IMR-90 (cell line): ENCODE measurements around the gene CNOT6. TPM values are rescaled to one million over a fixed set of nuclear protein-coding genes. Genes with fewer than 3 reads are reported as not detected.

ENCODE experiments used
- ATAC-seq: fragments of 200-7000 bp; cut with Tn5 transposase; 2 replicates; pipeline ENCODE4 v1.9.1; 2020; ENCODE audit warnings: low read depth, mild to moderate bottlenecking, moderate library complexity
- BruUV-seq: library from RNA; stranded (reverse); fragments of 400-500 nt; replicated peaks from 2 replicates; lab custom pipeline; 2021; lab: Mats Ljungman, UMichigan
- CTCF ChIA-PET: fragments of 300-600 bp; formaldehyde crosslinking; extraction: SDS; loops from one replicate; lab custom pipeline; 2021; ENCODE audit warnings: antibody characterized with exemption; lab: Yijun Ruan, JAX
- POLR2A ChIA-PET: fragments of 300-600 bp; sonication (Branson Sonifier 250); formaldehyde crosslinking; loops from one replicate; lab custom pipeline; 2022; ENCODE audit warnings: antibody characterized with exemption; ENCODE audit not compliant: unreplicated experiment; lab: Charles Lee
- DNase-seq: peaks from one replicate; pipeline ENCODE4 v3.0.0; 2013
- H2AFZ ChIP-seq: replicated peaks from 2 replicates; pipeline ENCODE3; 2013; ENCODE audit warnings: low read length, mild to moderate bottlenecking; ENCODE audit not compliant: poor library complexity
- H2AK5ac ChIP-seq: 2 replicates; pipeline ENCODE4 v1.6.1; 2013; ENCODE audit warnings: low read depth, low read length, inconsistent platforms
- H2AK9ac ChIP-seq: replicated peaks from 2 replicates; pipeline ENCODE3; 2013; ENCODE audit warnings: mild to moderate bottlenecking, low read depth, low read length, moderate library complexity; ENCODE audit not compliant: poor library complexity
- H2BK120ac ChIP-seq: 2 replicates; pipeline ENCODE4 v1.6.1; 2013; ENCODE audit warnings: low read depth, low read length, inconsistent platforms
- H2BK15ac ChIP-seq: 3 replicates; pipeline ENCODE4 v1.6.1; 2013; ENCODE audit warnings: low read depth, low read length, inconsistent platforms
- H2BK20ac ChIP-seq: 2 replicates; pipeline ENCODE4 v1.6.1; 2013; ENCODE audit warnings: low read depth, mild to moderate bottlenecking, inconsistent platforms, low read length, moderate library complexity
- H2BK5ac ChIP-seq: 2 replicates; pipeline ENCODE4 v1.6.1; 2013; ENCODE audit warnings: mild to moderate bottlenecking, low read depth, low read length, inconsistent platforms; ENCODE audit not compliant: poor library complexity, severe bottlenecking
- H3K14ac ChIP-seq: replicated peaks from 2 replicates; pipeline ENCODE4 v1.6.1; 2013; ENCODE audit warnings: low read depth, low read length, inconsistent platforms
- H3K18ac ChIP-seq: 2 replicates; pipeline ENCODE4 v1.6.1; 2013; ENCODE audit warnings: low read depth, low read length, control low read depth
- H3K23ac ChIP-seq: 2 replicates; pipeline ENCODE4 v1.6.1; 2013; ENCODE audit warnings: low read depth, low read length, inconsistent platforms
- H3K27ac ChIP-seq: 2 replicates; pipeline ENCODE4 v1.5.1; 2013; ENCODE audit warnings: mild to moderate bottlenecking, control low read depth, low read length; ENCODE audit not compliant: insufficient read depth
- H3K27me3 ChIP-seq: 2 replicates; pipeline ENCODE4 v1.6.1; 2013; ENCODE audit warnings: low read length; ENCODE audit not compliant: control insufficient read depth, insufficient read depth
- H3K36me3 ChIP-seq: 2 replicates; pipeline ENCODE4 v1.6.1; 2013; ENCODE audit warnings: low read length, mixed read lengths; ENCODE audit not compliant: control insufficient read depth, insufficient read depth
- H3K4ac ChIP-seq: 2 replicates; pipeline ENCODE4 v1.6.1; 2013; ENCODE audit warnings: low read depth, low read length, inconsistent platforms
- H3K4me1 ChIP-seq: 2 replicates; pipeline ENCODE4 v1.6.1; 2013; ENCODE audit warnings: low read length, mixed read lengths; ENCODE audit not compliant: control insufficient read depth, insufficient read depth
- H3K4me2 ChIP-seq: 2 replicates; pipeline ENCODE4 v1.6.1; 2013; ENCODE audit warnings: low read depth, mild to moderate bottlenecking, control low read depth, low read length, moderate library complexity
- H3K4me3 ChIP-seq: 2 replicates; pipeline ENCODE4 v1.5.1; 2013; ENCODE audit warnings: low read depth, mild to moderate bottlenecking, control low read depth, low read length, moderate library complexity; ENCODE audit not compliant: insufficient read depth
- H3K56ac ChIP-seq: 2 replicates; pipeline ENCODE4 v1.6.1; 2013; ENCODE audit warnings: low read length, inconsistent platforms; ENCODE audit not compliant: insufficient read depth; ENCODE audit errors: extremely low read depth
- H3K79me1 ChIP-seq, 2 experiments: 2 replicates each; pipeline ENCODE4 v1.6.1; 2013; ENCODE audit warnings: low read length in 2 of 2, inconsistent platforms in 1 of 2, low read depth in 1 of 2
- H3K9ac ChIP-seq: 2 replicates; pipeline ENCODE4 v1.6.1; 2013; ENCODE audit warnings: low read depth, low read length, control low read depth
- H3K9me1 ChIP-seq: 2 replicates; pipeline ENCODE4 v1.6.1; 2013; ENCODE audit warnings: low read length, inconsistent platforms; ENCODE audit not compliant: insufficient read depth
- H3K9me3 ChIP-seq: 2 replicates; pipeline ENCODE4 v1.6.1; 2013; ENCODE audit warnings: low read length; ENCODE audit not compliant: control insufficient read depth, insufficient read depth
- H4K20me1 ChIP-seq: 2 replicates; pipeline ENCODE4 v1.6.1; 2013; ENCODE audit warnings: low read length, inconsistent platforms; ENCODE audit not compliant: insufficient read depth
- H4K5ac ChIP-seq: 2 replicates; pipeline ENCODE4 v1.6.1; 2013; ENCODE audit warnings: mild to moderate bottlenecking, low read depth, low read length, control low read depth
- H4K8ac ChIP-seq, 2 experiments: 2 replicates each; pipeline ENCODE4 v1.6.1; 2013; ENCODE audit warnings: low read depth in 2 of 2, low read length in 2 of 2, control low read depth in 1 of 2, inconsistent platforms in 1 of 2
- H4K91ac ChIP-seq: 2 replicates; pipeline ENCODE4 v1.6.1; 2013; ENCODE audit warnings: low read depth, low read length, inconsistent platforms; ENCODE audit not compliant: insufficient read depth
- MAFK ChIP-seq: IDR thresholded peaks from 2 replicates; pipeline ENCODE4 v1.6.1; 2012; ENCODE audit warnings: low read depth, low read length, improper control_type of control experiment
- MAZ ChIP-seq: IDR thresholded peaks from 2 replicates; pipeline ENCODE4 v1.6.1; 2012; ENCODE audit warnings: low read depth, mild to moderate bottlenecking, low read length, improper control_type of control experiment, moderate library complexity, borderline replicate concordance
- RFX5 ChIP-seq: IDR thresholded peaks from 2 replicates; pipeline ENCODE4 v1.8.0; 2012; ENCODE audit warnings: low read depth, mild to moderate bottlenecking, low read length, moderate library complexity
- WGBS, 2 experiments: methylation state at CpG; one replicate each; pipeline versions ENCODE4 v1.1.5 to v1.1.7; 2013; ENCODE audit warnings: missing lambda C conversion rate in 2 of 2; ENCODE audit not compliant: insufficient read length in 1 of 2; ENCODE audit errors: extremely low coverage in 2 of 2; 5-methylcytosine and 5-hydroxymethylcytosine counted together
- dilution Hi-C: fragments of 300-500 bp; cut with HindIII; formaldehyde crosslinking; loops from one replicate; pipeline ENCODE4 v1.14.3; 2018; ENCODE audit warnings: low sequenced_read_pairs; ENCODE audit not compliant: unreplicated experiment
- in situ Hi-C: fragments of 300-500 bp; cut with MboI; formaldehyde crosslinking; loops from 3 replicates; pipeline ENCODE4 v1.14.3; 2019; ENCODE audit warnings: low sequenced_read_pairs, inconsistent platforms, mixed read lengths
- intact Hi-C: fragments of 100-400 bp; cut with micrococcal nuclease; formaldehyde crosslinking; loops from 2 replicates; pipeline ENCODE4 v1.10.0; 2022
- polyA plus RNA-seq, 3 experiments: library from polyadenylated mRNA; depleted of rRNA; stranded (reverse); fragments of >200 nt; gene quantifications; 2 replicates each; pipeline ENCODE4 v1.2.3, GENCODE V29; 2012; ENCODE audit warnings: low replicate concordance in 1 of 3
- total RNA-seq: library from RNA; depleted of rRNA; stranded (reverse); fragments of >200 nt; gene quantifications from 2 replicates; pipeline ENCODE4 v1.2.3, GENCODE V29; 2012

CNOT6 gene
- total and polyA plus RNA-seq, 2 of the 4 experiments (the other 2 are of a cell fraction): 9.7 to 10.8 TPM

DNA sequence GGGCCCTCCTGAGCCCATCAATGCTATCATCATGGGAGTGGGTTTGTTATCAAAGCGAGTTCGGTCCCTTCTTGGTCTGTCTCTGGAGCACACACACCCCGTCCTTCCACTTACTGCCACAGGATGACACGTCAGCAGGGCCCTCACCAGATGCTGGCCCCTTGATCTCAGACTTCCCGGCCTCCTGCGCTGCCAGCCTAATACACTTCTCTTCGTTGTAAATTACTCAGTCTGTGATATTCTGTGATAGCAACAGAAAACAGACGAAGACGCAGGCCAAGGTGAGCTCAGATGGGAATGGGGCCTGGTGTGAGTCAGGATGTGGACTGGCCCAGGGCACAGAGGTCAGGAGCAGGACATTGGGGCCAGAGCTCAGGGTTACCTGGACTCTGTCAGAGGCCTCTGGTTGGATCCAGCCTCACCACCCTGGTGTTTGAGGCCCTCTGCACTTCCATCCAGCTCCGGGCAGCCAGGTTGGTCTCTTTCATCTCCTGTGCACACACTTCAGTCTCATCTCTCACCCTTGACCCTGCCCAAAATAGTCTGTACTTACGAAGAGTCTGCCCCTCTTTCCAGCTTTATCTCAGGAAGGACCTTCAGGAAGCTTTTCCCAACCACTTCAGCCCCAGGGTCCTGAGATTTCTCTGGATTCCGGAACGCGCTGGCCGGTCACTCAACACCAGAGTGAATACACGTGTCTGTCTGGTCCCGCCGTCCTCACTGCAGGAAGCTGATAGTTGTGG, 26.0 kb upstream of the CNOT6 start:
- 80% methylated on average over 2 of the region's 18 CpGs; no CpG with 5 or more reads in 1 of the 2 experiments for WGBS, 2 experiments

More for the DNA sequence above, 26.0 kb upstream of the CNOT6 start:
- Histone ChIP-seq H3K4me3 (no peak overlapping the region), H2AK9ac (no peak overlapping the region), H2BK120ac (no peak overlapping the region), H3K4ac (no peak overlapping the region), H2BK5ac (no peak overlapping the region), H4K91ac (no peak overlapping the region), H3K56ac (no peak overlapping the region), H4K20me1 (no peaks in the 10 kb centered on the region), H3K9ac (no peak overlapping the region), H3K23ac (no peak overlapping the region), H3K14ac (no peak overlapping the region), H3K4me1 (no peaks in the 10 kb centered on the region), H2BK20ac (no peak overlapping the region), H3K79me1 (no peaks in the 10 kb centered on the region), H3K9me1 (no peaks in the 10 kb centered on the region), H4K8ac (no peak overlapping the region), H2BK15ac (no peak overlapping the region), H3K27ac (no peak overlapping the region), H3K27me3 (peaks cover 11% of the 10 kb centered on the region), H2AFZ (no peak overlapping the region), H4K5ac (no peak overlapping the region), H3K36me3 (no peaks in the 10 kb centered on the region), H3K18ac (no peak overlapping the region), H2AK5ac (no peak overlapping the region), H3K4me2 (no peak overlapping the region), H3K9me3 (peaks cover under 1% of the 10 kb centered on the region; the same call in 1 of the 2 replicates)
- in situ Hi-C loops: loop anchor here (25.0 kb wide), 1 partner anchor 331 kb away; no protein-coding TSS in a partner anchor
- ChIA-PET CTCF (interaction anchor here (0.6 to 1.2 kb wide), 2 partner anchors 151 to 175 kb away, joined by 3 to 5 read pairs; no protein-coding TSS in a partner anchor), POLR2A (no interaction called here)
- no TSS peak for BruUV-seq
- dilution Hi-C loops: no loop called here
- intact Hi-C loops: no loop called here
- no peak for DNase-seq
- ATAC-seq: no peak
- TF ChIP-seq MAZ (no peak), MAFK (no peak), RFX5 (no peak)
